HG02870 (cell line): ENCODE results near the gene PPP1CA.

ENCODE experiments used
- ATAC-seq: cut with Tn5 transposase; IDR thresholded peaks from one replicate; pipeline ENCODE4 v1.9.1; 2021; ENCODE audit warnings: mild to moderate bottlenecking, moderate library complexity; ENCODE audit not compliant: unreplicated experiment

Gene PPP1CA

GRCh38 chr11:67387069-67387468 lies 14.6 kb downstream of the PPP1CA start:
- no peak for ATAC-seq

DNA sequence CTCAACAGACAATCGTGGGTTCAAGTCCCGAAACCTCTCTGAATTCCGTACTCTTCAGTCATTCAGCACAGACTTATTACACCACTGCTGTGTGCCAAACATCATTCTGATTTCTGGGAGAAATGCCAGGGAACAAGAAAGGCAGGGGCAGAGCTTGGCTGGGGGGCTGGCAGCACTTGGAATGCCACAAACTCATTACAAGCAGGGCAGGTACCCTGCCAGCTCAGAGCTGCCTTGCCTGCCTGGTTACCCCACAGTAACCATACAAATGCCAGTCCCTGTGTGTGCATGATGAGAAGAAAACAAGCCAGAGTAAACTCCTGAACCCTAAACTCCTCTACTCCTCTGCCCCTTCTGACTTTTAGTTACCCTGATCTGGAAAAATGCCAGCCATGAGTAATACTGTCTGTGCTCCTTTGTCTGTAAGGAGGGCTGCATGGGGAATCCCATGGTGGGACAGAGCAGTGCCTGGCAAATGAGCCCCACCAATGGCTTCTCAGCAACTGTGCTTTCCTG lies 16.7 kb downstream of the PPP1CA start:
- no peak for ATAC-seq

DNA sequence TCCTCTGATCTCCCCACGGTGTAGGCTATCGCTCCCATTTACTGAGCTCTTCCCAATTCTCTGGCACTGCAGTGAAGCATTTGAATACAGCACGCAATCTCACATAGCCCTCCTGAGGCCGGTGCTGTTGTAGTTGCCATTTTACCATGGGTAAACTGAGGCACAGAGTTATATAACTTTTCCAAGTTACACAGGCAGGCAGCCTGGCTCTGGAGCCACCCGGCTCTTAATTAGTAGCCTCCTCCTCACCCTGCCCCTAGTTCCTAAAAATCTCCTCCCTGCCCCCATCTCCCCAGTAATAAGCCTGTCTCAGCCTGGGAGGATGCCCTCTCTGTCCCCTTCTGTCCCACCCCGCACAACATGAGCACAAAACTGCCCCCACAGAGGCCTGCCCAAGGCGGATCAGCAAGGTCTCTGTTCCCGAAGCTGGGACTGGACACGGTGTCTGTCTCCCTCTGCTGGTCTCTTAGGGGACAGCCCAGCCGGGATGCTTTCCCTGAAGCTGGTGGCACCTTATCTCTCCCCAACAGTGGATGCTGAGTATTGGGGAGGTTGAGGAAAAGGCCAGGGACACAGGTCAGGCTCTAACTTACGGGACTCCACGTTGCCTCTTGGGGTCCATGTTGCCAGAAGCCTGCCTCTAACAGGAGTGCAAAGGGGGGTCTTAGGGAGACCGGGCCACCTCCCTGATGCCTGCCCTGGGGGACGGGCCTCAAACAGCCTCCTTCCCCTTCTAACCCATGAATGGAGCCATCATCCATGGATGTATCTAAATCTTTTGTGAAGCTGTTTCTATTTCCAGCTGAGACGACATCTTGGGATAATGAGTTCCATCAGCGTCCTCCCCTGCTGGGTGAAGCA lies 19.2 kb downstream of the PPP1CA start:
- ATAC-seq: no peak

- no peak for ATAC-seq
These were observed 20.2 kb downstream of the PPP1CA start for GRCh38 chr11:67381244-67381972.

GRCh38 chr11:67379061-67380058 lies 22.3 kb downstream of the PPP1CA start:
- no peak for ATAC-seq

GRCh38 chr11:67378544-67378943 lies 23.1 kb downstream of the PPP1CA start:
- no peak for ATAC-seq

DNA sequence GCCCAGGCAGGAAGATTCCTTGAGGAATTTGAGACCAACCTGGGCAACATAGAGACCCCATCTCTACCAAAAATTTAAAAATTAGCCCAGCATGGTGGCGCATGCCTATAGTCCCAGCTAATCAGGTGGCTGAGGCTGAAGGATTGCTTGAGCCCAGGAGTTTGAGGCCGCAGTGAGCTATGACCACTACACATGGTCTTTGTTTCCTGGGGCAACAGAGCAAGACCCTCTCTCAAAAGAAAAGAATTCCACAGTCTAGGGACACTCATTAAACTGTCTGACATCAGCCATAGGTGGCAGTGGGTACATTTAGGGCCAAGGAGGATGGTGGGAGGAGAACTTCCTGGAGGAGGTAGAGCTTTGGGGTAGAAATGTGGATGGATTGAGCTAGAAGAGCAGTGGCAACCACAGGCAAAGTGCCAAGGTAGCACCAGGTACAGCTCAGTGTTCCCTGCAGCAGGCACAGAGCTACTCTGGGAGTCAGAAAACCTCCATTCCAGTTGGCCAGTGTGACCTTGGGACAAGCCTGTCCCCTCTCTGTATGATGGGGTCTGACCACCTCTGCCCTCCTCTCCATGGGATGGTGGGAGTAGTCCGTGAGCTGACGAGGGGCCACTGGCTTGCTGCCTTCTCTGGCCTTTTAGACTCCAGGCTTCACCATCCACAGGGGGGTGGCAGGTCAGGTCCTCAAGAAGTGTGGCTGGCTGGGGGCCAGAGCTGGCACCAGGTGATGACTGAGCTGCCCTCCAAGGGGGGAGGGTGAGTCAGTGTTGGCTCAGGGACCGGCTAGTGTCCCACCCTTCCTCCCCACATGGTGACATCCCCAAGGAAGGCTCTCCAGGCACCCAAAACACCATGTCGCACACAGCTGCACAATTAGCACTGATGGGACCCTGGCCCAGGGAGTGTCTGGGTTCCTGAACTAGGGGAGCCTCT lies 24.5 kb downstream of the PPP1CA start:
- no peak for ATAC-seq

DNA sequence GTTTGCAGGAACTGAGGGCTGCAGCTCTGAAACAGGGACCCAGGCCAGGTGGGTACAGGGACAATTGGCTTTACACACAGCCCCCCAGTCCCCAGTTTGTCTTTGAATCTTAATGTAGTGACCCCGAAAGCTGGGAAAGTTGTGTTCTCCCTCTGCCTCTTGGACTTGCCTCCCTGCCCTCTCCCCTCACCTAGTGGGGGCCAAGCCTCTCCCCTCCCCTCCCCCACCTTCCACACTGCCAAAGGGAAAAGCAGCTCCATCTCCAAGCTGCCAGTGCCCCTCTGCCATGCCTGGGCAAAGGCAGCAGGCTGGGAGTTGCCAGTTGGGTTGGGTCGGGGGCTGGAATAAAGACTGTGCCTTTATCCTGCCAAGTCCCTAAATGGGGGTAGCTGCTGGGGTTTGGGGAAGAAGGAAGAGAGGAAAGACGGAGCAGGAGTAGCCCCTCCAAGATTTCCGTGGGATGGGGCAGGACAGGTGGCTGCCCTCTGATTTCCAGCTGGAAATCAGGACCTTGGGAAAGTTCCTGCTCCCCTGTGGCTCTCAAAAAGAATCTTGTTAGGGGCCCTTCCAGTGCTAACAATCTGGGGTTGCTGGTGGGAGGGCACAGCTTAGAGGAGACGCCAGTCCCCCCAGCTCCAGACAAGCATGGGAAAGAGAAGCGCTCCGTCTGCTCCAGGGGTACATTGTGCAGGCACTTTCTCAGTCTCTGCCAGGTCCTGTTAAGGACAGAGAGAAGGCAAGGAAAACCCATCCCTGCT lies 25.4 kb downstream of the PPP1CA start:
- no peak for ATAC-seq

GRCh38 chr11:67375320-67376055 lies 26.2 kb downstream of the PPP1CA start:
- ATAC-seq: no peak

DNA sequence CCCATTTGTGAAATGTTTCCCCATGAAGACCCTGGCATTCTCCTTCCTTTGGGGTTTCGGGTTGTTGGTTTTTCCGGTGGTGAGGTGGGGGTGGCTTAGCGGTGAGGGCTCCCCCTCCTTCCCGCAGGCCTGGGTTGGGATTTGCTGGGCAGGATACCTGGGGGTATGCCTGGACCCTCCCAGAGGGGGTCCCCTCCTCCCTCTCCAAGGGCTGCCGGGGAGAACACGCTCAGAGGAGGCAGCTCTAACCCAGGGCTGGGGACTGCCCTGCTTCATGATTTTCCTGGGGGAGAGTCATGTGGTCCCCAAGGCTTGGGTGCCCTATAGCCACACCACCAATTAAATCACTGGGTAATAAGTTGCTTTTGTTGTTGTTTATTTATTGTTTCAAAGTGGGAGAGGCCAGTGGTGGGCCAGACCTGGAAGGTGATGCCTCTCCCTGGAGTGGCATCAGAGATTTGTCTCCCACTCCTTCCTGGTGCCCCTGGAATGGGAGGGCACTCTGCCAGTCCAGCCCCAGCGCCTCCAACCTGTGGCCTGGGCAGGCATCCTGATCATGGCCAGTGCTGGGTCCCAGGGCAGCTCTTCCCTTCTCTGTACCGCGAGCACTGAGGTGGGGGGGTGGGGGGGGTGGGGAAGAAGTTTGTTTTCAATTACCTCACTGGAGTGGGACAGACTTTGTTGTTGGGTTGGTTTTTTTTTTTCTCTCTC lies 26.9 kb downstream of the PPP1CA start:
- ATAC-seq: no peak

DNA sequence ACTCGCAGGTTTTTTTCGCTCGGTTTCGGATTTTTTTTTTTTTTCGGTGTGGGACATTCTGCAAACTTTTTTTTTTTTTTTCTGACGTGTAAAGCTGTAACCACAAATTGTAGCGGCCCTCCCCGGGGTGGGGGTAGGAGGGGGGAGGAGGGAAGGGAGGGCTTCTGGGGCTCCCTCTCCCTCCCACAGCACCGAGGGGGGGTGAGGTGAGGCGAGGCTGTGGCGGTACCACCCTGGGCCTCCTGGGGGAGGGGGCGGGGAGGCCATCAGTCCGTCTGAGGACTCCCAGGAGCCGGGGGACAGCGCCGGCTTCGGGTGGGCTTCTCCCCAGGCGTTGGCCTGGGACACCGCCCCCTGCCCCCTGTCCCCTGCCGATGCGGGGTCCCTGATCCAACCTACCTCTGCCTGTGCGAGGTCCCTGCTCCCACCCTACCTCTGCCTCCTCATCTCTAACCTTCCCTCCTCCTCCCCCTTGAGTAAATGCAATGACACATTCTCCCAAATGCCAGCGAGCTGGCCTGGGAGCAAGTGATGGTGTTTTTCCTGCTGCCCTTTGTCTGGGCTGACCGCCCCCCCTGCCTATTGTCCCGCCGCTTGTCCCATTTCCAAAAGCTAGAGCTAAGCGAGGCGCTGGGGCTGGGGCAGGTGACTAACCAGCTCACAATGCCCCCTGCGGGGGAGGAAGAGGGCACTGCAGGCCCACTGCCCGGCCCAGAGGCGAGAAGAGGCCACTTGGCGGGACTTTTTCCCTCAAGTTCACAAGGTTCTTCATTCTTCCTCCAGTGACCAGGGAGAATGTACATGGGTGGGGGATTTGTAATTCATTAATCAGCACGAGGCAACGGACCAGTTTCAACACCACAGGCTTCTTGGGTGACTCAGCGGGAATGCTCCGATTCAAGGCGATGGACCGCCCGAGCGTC lies 27.7 kb downstream of the PPP1CA start:
- no peak for ATAC-seq

DNA sequence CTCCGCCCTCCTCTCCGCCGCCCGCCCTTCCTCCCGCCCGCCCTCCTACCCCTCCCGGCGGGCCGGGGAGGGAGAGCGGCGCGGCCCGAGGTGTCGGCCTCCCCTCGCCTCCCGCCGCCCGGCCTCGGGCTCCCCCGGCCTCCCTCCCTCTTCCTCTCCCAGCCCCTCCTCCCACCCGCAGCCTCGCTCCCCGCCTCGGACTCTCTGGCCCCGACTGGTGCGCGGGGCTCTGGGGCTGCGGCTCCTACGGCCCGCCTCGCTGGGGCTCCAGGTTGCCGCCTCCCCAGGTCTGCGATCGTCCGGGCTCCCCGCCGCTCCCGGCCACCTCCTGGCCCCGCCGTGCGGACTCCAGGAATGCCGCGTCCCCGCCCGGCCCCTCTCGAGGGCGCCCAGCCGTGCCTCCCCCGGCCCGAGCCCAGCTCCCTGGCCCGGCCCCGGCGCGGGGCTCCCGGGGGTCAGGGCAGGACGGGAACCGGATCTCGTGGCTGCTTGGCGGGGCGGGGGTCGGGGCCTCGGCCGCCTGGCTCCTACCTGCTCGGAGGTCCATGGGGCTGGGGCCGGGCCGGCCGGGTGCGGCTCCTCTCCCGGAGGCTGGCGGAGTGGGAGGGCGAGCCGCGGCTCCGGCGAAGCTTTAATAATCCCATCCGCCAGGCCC lies 28.5 kb downstream of the PPP1CA start, which contains the start of gene CLCF1:
Gene CLCF1, minus strand, starts transcription at position 606 of the 655 bp plus-strand sequence. Its CDS starts 59 bp downstream, at position 547.
- ATAC-seq: no peak

GRCh38 chr11:67372321-67372992 lies 29.2 kb downstream of the PPP1CA start:
- no peak for ATAC-seq

DNA sequence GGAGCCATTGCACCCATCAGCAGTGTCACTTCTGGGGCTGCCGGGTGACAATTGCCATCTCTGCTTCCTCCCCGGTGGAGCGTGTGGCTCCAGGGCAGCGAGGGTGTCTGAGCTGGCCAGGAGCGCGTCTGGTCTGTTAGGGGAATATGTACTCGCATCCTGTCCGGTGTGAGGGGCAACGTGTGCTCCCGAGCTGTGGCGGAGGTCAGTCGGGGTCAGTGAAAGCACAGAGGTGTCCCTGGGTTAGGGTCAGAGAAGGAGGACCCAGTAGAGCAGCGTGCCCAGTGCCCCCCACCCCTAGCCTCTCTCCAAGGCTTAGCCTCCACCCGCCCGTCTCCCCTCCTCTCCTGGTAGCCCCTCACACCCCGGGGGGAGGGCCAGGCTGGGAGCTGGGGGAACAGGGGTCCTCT lies 29.7 kb downstream of the PPP1CA start:
- no peak for ATAC-seq

GRCh38 chr11:67371189-67371910 lies 30.3 kb downstream of the PPP1CA start:
- no peak for ATAC-seq
